Ovary (tissue), 9 donors: Measurements from ENCODE around the gene ZCCHC14. TPM values are rescaled to one million over a fixed set of nuclear protein-coding genes. Genes with fewer than 3 reads are reported as not detected.
"Not testable (repeated sequence)": the region's sequence is repeated elsewhere in the genome, so short reads cannot be mapped to it uniquely, and the experiment has no call there.

Experiments used
- DNase-seq, 5 donors: peaks; one replicate each; pipeline ENCODE4 v3.0.0-alpha.2; 2019 to 2020
- H3K27ac ChIP-seq, 2 donors: fragments of 200-600 bp; one replicate each; pipeline versions ENCODE4 v1.5.1 to v1.8.0; 2019 to 2022
- H3K27me3 ChIP-seq: fragments of 200-600 bp; one replicate; pipeline ENCODE4 v1.8.0; 2022
- H3K36me3 ChIP-seq: fragments of 200-600 bp; sonication (generic); one replicate; pipeline ENCODE4 v1.5.1; 2019
- H3K4me1 ChIP-seq: one replicate; pipeline ENCODE4 v1.8.1; 2013; ENCODE audit warnings: mild to moderate bottlenecking, moderate library complexity; ENCODE audit not compliant: insufficient read depth
- H3K4me3 ChIP-seq: fragments of 200-600 bp; sonication (generic); one replicate; pipeline ENCODE4 v1.5.1; 2017
- H3K9me3 ChIP-seq, 2 donors: fragments of 200-600 bp in 1 of 2; sonication (generic) in 1 of 2; one replicate each; pipeline versions ENCODE4 v1.5.1 to v1.8.1; 2013 to 2019; ENCODE audit warnings: mild to moderate bottlenecking in 1 of 2, moderate library complexity in 1 of 2
- CTCF ChIP-seq, 3 donors: fragments of 450-650 bp in 2 of 3; fragments of 200-600 bp in 1 of 3; IDR thresholded peaks; one replicate each; pipeline versions ENCODE4 v1.5.1 to v1.8.0; 2016 to 2022; ENCODE audit warnings: antibody characterized with exemption in 3 of 3, mild to moderate bottlenecking in 1 of 3
- EP300 ChIP-seq: sonication (generic); formaldehyde crosslinking; IDR thresholded peaks from one replicate; pipeline ENCODE4 v1.6.1; 2017; ENCODE audit warnings: antibody characterized with exemption
- POLR2A ChIP-seq: fragments of 450-650 bp; IDR thresholded peaks from one replicate; pipeline ENCODE4 v1.6.1; 2017; ENCODE audit warnings: antibody characterized with exemption, mild to moderate bottlenecking, moderate library complexity
- WGBS, 3 donors: extraction: QIAGEN DNeasy Blood & Tissue Kit in 1 of 3; methylation state at CpG; one replicate each; pipeline versions ENCODE4 v1.1.5 to v1.1.7; 2013 to 2017; 5-methylcytosine and 5-hydroxymethylcytosine counted together
- intact Hi-C, 4 donors: fragments of 100-400 bp; cut with DNase I; formaldehyde crosslinking; loops; one replicate each; pipeline versions ENCODE4 v1.11.0 to v1.15.1; 2022 to 2023
- polyA plus RNA-seq, 2 donors: library from polyadenylated mRNA; stranded (reverse); fragments of 200-250 nt in 1 of 2; fragments of 350-450 nt in 1 of 2; fragmentation: Illumina TruSeq in 1 of 2; extraction: RNeasy Lipid Tissue Mini Kit (QIAGEN cat#74804) in 1 of 2; gene quantifications; one replicate each; pipeline ENCODE4 v1.2.3, GENCODE V29; 2013 to 2014
- total RNA-seq, 7 donors: library from RNA; depleted of rRNA in 2 of 7; stranded (reverse); fragments of >200 nt in 2 of 7; fragmentation: NEBNext Ultra II Directional in 3 of 7; extraction: Animal tissue kit (Norgen Biotek cat#: 25700) in 3 of 7; gene quantifications; one replicate each; pipeline versions ENCODE4 v1.1.0 to v1.2.4, GENCODE V29; 2016 to 2023
- donor health status: DM: no; HTN: no; CAD: no; lungs with moderate emphysema.
- donor health status: DM: no; HTN: no; CAD: no.
- donor health status: Bipolar disorder and iron deficiency.
- donor health status: DM: yes; HTN: yes; CAD: no.
- donor health status: DM: no; HTN: no; CAD: no.
- donor health status: DM: yes; HTN: yes; CAD: no.

The ZCCHC14 gene
- total and polyA plus RNA-seq, 9 donors, result 16.1 to 37.6 (median 31.0) TPM

- H3K27ac ChIP-seq, result peak overlapping the region; percentile 36 to 89
- no peaks in the 10 kb centered on the region for H3K9me3 ChIP-seq
- DNase-seq, result no peak
- intact Hi-C loops, result loop anchor here in 1 of 4 donors (10.0 kb wide), 1 partner anchor 64 kb away; no protein-coding TSS in a partner anchor
- no peak overlapping the region for H3K4me3 ChIP-seq
- peaks cover 8% of the 10 kb centered on the region for H3K4me1 ChIP-seq
- H3K36me3 ChIP-seq, result no peaks in the 10 kb centered on the region
- H3K27me3 ChIP-seq, result no peaks in the 10 kb centered on the region
- TF ChIP-seq POLR2A (no peak), EP300 (no peak), CTCF (IDR thresholded peaks at IDR 0.05) (no peak)
- 23 to 36% (median 26%) methylated on average over 1 of the region's 1 CpG for WGBS, 3 donors
Measured at GRCh38 chr16:87388818-87389134, 104.0 kb downstream of the ZCCHC14 start.

- peak; percentile 86 to 95 (median 91) for DNase-seq
- peaks cover 5% of the 10 kb centered on the region for H3K4me1 ChIP-seq
- WGBS, 3 donors, result 5 to 8% (median 7%) methylated on average over 18 of the region's 18 CpGs
- intact Hi-C loops, result loop anchor here in 1 of 4 donors (10.0 kb wide), 1 partner anchor 63 kb away; no protein-coding TSS in a partner anchor
- TF ChIP-seq CTCF (IDR thresholded peaks at IDR 0.05), result peak in 1 of 3 donors; percentile 16
- TF ChIP-seq POLR2A, result peak; percentile 67
- TF ChIP-seq EP300, result peak; percentile 94
- no peaks in the 10 kb centered on the region for H3K36me3 ChIP-seq
- H3K4me3 ChIP-seq, result peak overlapping the region; percentile 24
- H3K27ac ChIP-seq, result peak overlapping the region; percentile 49 to 89
- no peaks in the 10 kb centered on the region for H3K9me3 ChIP-seq
- H3K27me3 ChIP-seq, result no peaks in the 10 kb centered on the region
Measured at GRCh38 chr16:87387942-87388817, 104.6 kb downstream of the ZCCHC14 start.

- H3K27ac ChIP-seq, result peak overlapping the region in 1 of 2 donors; percentile 72
- H3K36me3 ChIP-seq, H3K9me3 ChIP-seq, H3K27me3 ChIP-seq: not testable (repeated sequence)
- peak overlapping the region; percentile 66 for H3K4me3 ChIP-seq
- intact Hi-C loops, result loop anchor here in 1 of 4 donors (10.0 kb wide), 1 partner anchor 60 kb away; no protein-coding TSS in a partner anchor
- DNase-seq, result peak in 2 of 5 donors; percentile 43 to 44
- 82 to 87% (median 86%) methylated on average over 12 of the region's 12 CpGs for WGBS, 3 donors
- H3K4me1 ChIP-seq, result peaks cover 14% of the 10 kb centered on the region
Measured at GRCh38 chr16:87384875-87385167, 108.0 kb downstream of the ZCCHC14 start.

GRCh38 chr16:87384162-87384874, 108.5 kb downstream of the ZCCHC14 start:
- intact Hi-C loops, result loop anchor here in 1 of 4 donors (10.0 kb wide), 1 partner anchor 60 kb away; no protein-coding TSS in a partner anchor
- Histone ChIP-seq H3K27ac (peak overlapping the region; percentile 72 to 86), H3K36me3 (no peaks in the 10 kb centered on the region), H3K4me3 (peak overlapping the region; percentile 66), H3K9me3 (no peaks in the 10 kb centered on the region), H3K27me3 (no peaks in the 10 kb centered on the region), H3K4me1 (peaks cover 14% of the 10 kb centered on the region)
- TF ChIP-seq EP300 (no peak), CTCF (IDR thresholded peaks at IDR 0.05) (peak in 1 of 3 donors; percentile 8)
- DNase-seq, result peak in 1 of 5 donors; percentile 71
- WGBS, 3 donors, result 3 to 5% (median 4%) methylated on average over 63 to 64 of the region's 64 CpGs
